NCI-H446 treated with DMSO at 0.1 percent for 48 hours (cell line): ENCODE results near the gene KIAA1328.

Experiments
- DNase-seq: peaks from one replicate; lab custom pipeline; 2025; lab: John Stamatoyannopoulos, UW

Gene KIAA1328

DNA sequence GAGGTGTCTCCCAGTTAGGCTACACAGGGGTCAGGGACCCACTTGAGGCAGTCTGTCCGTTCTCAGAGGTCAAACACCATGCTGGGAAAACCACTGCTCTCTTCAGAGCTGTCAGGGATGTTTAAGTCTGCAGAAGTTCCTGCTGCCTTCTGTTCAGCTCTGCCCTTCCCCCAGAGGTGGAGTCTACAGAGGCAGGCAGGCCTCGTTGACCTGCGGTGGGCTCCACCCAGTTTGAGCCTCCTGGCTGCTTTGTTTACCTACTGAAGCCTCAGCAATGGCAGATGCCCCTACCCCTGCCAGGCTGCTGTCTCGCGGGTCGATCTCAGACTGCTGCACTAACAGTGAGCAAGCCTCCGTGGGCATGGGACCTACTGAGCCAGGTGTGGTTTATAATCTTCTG, 390.3 kb downstream of the KIAA1328 start:
- no peak for DNase-seq

DNA sequence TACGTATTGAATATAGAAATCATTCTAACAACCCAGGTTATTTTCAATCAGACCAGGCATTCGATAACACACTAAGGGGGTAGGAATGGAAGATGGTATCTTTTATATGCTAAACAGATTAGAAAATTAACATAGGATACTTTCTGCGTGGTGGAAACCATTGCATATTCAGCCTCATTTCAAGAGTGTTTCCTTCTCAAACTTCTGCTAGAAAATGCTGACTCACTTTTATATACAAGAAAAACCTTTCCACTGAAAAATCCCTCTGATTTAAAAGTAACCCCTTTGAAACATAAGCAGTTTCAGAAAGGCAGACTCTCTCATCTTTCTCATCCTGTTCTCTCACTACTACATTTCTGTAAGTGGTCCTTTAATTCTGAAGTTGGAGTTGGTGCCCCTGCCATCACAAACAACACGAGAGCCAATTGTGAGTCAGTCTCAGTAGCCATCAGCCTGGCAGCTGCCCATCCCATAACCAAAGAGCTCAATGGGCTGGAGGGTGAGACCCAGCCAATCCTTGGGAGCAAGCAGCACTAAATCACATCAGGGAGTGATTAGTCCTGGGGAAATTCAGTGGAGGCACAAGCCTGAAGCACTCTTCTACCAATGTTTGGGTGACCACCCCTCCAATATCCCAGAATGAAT, 393.5 kb downstream of the KIAA1328 start:
- DNase-seq: no peak

DNA sequence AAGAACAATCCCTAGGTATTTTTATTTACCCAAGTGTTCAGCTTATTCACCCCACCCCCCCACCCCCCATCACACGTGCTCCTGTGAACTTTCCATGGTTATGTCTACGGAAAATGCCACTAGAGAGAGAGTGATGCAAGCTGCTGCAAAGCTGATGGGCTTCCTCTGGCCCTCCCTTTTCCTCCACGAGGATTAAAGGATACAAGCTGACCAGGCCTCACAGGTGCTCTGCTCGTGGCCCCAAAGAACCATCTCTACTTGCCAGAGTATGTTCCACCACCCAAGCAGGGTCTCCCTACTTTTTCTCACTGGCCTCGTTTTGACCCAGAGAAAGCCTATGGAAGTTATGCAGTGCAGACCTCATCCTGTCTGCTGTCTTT, 394.1 kb downstream of the KIAA1328 start:
- DNase-seq: no peak

DNA sequence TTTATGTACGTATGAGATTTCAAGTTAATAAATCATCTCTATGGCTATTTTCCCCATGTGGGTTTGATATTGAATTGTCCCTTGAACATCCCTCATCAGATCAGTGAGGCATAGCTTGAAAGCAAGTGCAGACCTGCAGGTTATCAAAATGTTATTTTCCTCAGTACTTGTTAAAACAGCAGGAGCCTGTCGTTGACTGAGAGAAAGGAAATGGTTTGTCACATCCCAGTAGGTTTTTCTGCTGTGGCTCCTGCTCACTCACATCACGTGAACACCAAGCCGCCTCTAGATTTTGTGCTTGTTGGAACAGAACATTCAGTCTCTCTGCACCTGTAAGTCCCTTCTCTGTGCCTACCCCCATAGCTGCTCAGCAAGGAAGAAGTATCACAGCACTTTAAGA, 396.4 kb downstream of the KIAA1328 start:
- no peak for DNase-seq

DNA sequence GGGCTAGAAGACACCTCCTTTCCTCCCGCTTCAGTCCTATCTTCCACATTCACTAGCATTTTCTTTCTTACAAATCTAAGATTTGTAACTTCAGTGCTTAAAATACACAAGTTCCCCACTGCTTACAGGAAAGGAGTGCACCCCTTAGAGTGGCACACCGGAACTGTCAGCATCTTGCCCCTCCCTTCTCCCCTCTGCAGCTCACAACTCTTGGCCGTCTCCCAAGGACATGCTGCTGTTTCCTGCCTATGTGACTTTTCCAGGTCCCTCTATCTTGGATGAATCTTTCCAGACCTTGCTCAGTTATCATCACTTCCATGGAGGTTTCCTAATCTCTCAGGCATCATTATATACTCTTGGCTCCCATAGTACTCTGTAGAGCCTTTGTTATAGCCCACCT, 401.8 kb downstream of the KIAA1328 start:
- DNase-seq: no peak

DNA sequence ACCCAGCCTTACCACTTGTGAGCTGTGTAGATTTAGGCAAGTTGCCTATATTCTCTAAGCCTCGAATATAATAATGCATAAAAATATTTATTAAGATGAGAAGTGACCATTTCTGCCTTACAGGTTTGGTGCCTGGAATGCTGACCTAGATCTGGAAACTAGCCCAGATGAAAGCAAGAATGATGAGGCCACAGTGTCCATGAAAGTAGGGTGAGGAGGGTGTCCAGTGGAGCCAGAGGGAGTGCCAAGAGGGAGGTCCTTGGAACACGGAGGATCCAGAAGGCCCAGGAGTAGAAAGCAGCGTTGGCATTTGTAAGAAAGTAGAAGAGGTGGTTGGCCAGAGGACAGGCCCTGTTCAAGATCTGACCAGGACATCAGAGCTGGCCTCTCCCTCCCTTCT, 402.3 kb downstream of the KIAA1328 start:
- DNase-seq: no peak

DNA sequence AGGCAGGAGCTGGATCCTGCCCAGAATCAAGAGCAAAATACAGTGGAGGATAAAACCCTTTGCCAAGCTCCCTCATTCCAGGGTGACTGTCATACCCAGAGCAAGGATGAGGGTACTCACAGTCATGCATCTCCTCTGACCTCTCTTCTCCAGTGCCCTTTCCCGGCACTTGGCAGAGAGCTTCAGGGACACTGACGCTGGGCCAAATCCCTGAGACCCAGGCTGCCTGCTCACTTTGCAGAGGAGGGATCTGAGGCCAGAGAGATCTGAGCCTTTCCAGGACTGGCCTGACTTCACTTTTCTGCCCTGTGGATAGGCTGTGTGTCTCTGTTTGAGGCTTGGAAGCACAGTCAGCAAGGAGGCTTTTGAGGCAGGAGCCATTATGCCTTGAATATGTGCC, 406.7 kb downstream of the KIAA1328 start:
- no peak for DNase-seq

DNA sequence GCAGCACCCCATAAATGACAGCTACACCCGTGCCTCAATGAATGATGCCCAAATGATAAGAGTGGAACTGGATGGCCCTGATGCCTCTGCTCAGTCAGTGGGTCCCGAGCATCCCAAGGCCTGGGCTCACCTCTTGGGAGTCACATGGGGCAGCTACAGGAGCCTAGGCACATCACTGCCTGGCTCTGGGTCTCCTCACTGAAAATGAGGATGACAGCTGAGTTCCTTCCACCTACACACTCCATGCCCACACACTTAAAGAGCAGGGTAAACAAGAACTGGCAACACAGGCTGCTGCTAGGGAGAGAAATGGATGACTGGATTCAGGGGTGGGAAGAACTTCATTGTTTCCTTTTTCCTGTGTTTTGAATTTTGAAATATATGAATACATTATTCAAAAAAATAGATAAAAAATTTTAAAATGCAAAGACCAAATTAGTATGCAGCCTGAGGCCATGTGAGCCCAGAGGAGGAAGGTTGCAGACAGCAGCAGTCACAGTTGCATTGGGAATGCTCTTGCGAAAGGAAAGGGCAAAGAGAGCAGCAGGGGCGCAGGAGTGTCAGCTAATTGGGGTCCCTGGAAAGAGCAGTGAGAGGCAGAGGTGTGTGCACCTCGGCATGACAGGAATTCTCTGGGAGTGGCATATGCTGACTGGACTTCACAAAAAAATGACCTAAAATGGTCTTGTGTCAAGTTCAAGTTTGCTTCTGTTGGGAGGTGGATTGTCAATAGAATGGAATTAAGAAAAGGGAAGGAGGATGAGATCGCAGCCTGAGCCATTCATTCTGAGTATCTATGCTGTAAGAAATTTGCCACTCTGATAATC, 409.6 kb downstream of the KIAA1328 start:
- DNase-seq: no peak

DNA sequence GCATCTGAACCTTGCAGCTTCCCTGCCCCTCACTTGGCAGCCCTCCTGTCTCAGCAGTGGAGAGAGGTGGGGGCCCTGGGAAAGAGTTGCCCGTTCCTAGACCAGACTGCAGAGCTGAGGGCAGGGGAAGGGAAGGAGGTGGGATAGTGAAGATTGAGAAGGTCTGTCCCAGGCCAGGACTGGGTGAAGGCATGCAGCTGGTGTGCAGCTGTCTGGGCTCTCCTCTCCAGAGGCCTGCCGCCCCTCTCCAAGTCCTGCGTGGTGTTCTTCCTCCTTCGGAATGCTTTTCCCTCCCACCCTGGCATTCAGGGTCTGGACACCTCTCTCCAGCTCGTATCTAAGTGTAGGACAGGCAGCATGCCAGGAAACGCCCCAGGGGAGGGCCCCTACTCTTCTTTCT, 413.2 kb downstream of the KIAA1328 start:
- no peak for DNase-seq

DNA sequence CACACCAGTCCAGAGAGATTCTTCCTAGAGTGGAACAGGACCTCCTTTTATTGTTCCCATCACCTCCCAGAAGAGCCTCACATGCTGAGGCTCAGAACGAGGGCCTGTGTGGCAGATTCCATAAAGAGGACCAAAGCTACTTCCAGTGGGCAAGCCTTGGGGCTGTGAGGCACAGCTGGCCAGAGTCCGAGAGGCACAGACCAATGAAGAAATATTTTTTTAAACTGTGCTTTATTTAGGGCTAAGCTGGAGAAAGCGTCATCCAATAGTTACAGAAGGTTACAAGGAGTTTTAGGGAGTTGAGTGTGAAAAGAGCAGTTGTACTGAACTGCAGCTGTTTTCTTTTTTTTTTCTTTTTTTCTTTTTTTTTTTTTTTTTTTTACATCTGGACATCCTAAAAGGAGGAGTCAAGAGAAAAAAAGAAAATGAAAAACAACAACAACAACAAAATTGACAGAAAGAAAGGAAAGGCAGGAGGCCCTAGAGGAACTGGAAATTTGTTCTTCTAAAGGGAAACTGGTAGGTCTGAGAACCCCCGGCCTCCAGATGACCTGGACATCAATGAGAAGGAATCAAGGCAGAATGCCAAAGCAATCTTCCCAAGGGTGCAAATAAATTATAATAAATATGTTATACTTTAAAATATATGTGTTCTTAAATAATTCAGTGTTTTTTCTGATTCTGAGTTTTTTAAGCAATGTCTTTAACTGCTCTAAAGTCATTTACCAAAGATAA, 414.1 kb downstream of the KIAA1328 start:
- no peak for DNase-seq

DNA sequence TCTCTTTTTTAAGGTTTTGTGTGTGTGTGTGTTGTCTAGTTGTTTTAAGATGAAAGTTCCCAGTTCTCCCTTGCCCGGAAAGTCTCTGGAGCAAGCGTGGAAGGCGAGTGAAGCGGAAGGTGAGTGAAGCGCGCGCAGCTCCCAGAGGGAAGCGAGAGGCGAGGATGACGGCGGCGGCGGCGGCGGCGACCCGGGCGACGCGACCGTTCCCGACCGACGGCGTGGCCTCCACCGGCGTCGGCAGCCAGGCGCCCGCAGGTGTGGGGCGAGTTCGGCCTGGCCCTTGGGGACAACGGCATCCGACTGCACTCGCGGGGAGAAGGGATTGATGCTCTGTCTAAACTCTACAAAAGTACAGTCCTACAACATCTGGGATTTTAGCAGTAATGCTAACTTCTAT, 414.8 kb downstream of the KIAA1328 start:
- DNase-seq: no peak

DNA sequence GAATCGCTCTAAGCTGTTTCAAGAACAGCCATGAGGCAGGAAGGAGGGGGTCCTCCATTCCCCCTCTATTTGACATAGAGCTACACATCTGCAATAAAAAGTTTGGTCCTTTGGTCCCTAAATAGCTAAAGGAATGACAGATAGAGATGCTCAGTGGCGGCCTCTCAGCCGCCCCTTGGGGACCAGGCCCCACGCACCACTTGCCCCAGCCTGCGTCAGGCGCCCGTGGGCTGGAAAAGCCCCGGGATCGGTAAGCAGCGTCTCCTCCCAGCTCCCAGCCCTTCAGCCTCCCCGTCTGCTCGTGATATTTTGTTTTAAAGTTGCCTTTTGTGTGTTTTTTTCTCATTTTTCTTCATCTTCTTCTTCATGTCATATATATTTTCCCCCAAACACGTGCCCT, 415.7 kb downstream of the KIAA1328 start:
- DNase-seq: no peak

DNA sequence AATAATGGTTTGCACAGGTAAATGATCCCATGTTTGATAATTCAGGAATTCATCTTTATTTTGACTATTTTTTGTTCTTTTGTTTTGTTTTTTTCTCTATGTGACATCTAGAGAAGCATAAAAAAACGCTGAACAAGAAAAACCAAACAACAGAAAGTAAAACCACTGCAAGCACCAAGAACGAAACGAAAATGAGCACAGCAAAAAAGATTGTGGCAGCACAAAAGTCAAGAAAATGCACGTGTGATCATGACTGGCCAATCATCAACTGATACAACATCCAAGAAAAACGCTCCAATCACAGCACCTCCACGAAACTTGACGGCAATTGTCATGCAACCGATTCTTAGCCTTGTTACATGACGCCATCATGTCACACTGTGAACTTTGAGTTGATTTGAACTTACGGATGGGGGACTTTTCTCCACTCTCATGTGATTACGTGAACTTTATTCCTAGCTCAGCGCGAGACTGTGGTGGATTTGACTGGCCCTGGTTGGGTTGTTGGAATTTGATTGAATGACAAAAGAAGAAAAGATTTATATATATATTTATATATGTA, 417.9 kb downstream of the KIAA1328 start:
- DNase-seq: no peak

DNA sequence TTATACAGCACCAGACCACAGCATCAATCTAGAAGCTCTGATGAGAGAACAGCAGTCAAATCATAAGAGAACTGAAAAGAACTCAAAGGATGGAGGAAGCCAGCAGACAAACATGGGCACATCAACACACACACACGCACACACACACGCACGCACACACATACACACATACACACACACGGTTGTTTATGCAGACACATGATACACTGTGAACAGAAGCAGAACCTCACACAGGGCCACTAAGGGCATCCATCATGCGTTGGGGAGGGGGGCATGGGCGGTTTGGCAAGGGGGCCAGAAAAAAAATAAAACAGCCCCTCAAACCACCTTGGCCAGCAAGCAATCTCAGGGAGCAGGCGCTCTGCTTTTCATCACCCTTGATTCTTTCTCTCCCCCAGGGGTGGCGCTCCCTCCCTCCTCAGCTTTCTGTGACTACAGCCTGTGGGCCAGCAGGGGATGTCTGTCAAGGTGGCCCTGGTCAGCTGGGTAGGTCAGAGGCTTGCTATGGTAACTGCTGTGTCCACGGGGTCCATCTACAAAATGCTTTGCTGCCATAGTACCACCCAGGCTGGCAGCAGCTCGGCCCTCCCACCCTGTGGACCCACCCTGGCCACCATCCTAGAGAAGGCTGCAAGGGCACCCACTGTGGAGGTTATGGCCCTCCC, 418.7 kb downstream of the KIAA1328 start:
- no peak for DNase-seq

DNA sequence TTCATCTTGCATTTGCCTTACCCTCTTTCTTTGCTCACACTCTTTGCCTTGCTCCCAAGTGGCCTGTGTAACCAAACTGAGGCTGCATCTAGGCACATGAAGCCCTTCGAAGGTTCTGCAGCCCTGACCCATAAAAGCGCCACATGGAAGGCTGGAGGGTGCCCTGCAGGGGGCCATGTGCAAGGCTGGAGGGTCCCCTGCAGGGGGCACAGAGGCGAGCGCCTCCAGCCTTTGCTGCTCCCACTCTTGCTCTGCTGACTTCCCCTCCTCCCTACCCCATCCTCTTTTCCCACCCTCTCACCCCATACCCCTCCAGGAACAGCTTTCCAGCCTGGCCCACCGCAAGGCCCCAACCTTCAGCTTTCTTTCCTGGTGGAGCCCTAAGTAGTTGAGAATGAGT, 419.4 kb downstream of the KIAA1328 start:
- DNase-seq: no peak

DNA sequence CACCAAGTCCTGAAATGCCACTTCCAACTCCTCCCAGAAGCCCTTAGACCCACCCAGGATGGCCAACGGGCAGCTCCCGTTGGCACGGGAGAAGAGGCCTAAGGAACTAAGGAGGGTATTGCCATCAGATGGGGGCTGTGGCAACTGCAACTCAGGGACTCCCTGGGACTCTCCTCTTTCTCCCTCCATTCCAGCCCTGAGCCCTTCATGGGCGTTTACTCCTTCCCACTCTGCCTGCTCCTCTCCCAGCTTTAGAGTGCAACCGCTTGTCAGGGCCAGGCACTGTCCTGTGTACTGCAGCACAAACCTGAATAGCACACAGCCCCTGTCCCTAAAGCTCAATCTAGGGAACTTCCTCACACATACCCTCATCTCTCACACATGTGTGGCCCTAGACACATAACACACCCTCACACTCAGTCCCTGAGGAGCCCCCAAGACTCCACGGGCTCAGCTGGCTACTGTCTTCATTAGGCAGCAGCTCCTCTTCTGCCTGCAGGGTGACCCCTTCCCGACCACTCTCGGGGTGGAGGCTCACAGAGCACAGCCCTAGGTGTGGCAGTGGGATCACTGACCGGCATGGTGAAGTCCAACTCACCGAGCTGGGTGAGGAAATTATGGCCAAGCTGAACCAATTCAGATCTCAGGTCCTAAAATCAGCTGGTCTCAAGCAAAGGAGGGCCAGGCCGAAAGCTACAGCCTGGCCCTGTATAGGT, 420.4 kb downstream of the KIAA1328 start:
- no peak for DNase-seq

DNA sequence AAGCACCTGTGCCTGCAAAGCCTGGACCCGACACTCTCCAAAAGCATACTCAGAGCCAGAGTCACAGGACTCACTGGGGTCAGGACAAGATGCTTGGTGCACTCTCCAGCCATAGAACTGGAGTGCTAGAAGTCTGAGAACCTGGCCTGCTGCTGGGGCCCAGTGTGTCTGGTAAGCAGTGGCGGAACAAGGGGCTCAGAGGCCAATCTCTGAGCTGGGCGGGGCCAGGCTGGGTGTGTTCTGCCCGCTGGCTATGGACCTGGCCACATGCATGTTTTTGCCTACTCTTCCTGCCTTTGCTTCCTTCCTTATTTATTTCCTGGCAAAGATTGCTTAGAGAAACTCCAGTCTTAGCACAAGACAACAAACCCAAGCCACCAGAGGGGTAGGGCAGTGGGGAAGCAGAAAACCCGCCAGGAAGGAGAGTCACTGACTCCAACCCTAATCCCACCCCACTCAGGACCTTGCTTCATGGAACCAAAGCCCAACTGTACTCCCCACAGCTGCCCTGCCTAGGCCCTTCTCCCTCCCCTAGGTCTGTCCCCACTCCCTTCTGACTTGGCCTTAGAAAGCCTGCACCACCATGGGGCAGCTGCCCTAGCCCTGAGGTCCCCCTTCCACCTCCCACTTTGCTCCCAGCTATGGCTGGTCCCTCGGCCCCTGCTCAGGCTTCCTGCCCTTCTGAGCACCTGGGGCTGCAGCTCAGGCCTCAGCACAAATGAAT, 421.1 kb downstream of the KIAA1328 start:
- no peak for DNase-seq

DNA sequence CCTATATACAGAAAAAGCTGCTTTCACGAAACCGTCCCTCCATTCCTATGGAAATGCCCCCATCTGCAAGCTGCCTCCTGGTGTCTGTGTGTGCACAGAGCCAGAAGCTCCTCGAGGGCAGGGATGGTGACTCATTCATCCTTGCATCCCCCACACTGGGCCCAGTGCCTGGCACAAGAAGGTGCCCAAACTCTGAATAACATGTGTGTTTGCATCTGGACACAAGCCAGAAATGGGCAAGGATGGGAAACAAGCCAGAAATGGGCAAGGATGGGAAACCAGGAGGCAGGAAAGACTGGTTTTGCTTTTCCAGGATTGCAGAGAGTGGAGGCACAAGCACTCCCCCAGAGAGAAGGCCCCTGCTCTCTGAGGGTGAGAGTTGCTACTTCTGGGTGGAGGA, 422.8 kb downstream of the KIAA1328 start:
- DNase-seq: no peak

DNA sequence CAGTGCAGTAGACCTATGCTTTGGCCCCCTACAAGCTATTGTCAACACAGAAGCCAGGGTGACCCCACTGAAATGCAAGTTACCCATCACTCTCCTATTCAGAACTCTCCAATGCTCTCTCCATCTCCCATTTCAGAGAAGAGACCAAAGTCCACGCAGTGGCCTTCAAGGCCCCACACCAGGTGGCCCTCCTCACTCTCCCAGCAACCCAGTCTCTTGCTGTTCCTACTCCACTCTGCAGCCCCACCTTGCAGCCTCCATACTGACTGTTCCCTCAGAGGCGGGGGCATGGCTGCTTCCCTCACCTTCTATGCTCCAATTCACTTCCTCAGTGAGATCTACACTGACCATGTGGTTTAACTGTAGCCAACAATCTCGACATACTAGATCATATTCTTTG, 423.4 kb downstream of the KIAA1328 start:
- DNase-seq: no peak

DNA sequence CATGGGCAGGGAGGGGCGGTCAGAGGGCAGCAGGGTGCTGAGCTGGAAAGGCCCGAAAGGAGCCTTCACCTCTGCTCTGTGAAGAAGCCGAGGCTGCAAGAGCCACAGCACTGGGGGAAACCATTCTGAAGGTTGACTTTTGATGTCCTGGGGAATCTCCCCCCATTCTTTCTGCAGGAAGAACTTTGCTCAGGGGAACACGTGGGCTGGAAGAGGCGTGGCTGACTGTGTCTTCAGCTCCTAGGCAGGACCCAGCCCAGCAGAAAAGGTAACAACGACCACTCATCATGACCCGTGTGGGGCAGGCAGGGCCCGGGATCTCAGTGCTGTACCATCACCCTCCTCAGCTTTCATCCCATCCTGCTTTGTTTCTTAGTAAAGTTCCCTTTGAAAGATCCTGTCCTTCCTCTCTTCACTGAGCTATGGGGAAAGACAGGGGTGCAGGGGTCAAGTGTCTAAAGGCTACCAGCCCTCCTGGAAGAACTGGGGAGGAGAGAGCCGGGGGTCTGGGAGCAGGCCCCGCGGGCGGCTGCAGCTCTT, 424.0 kb downstream of the KIAA1328 start:
- no peak for DNase-seq
